HEK293 (cell line): Measurements from ENCODE around the gene ANO1.

ENCODE experiments used
- CTCF ChIA-PET: fragments of 350-600 bp; formaldehyde crosslinking; extraction: SDS; loops from one replicate; lab custom pipeline; 2021; ENCODE audit warnings: antibody characterized with exemption; lab: Yijun Ruan, JAX
- POLR2A ChIA-PET: fragments of 300-600 bp; formaldehyde crosslinking; extraction: SDS; loops from one replicate; lab custom pipeline; 2020; ENCODE audit warnings: antibody characterized with exemption, inconsistent platforms; lab: Yijun Ruan, JAX
- H3K27ac ChIP-seq: fragments of 200-500 bp; sonication (Bioruptor generic); 2 replicates; pipeline ENCODE4 v1.5.1; 2014; ENCODE audit warnings: low read depth, low read length, control low read depth, inconsistent platforms; ENCODE audit errors: extremely low read depth
- H3K36me3 ChIP-seq, 2 experiments: fragments of 200-500 bp in 1 of 2; sonication (Bioruptor generic) in 1 of 2; 1 replicate in 1 of 2; 2 replicates in 1 of 2; pipeline ENCODE4 v1.5.1; 2014 to 2017; ENCODE audit warnings: inconsistent platforms in 2 of 2, low read length in 2 of 2; ENCODE audit not compliant: control insufficient read depth in 2 of 2, insufficient read depth in 1 of 2
- H3K4me1 ChIP-seq: fragments of 200-500 bp; sonication (Bioruptor generic); 2 replicates; pipeline ENCODE4 v1.5.1; 2014; ENCODE audit warnings: mild to moderate bottlenecking, low read length, inconsistent platforms; ENCODE audit not compliant: control insufficient read depth, insufficient read depth
- H3K4me3 ChIP-seq: 2 replicates; pipeline ENCODE4 v1.5.1; 2011; ENCODE audit warnings: low read depth, mild to moderate bottlenecking, control low read depth, low read length, moderate library complexity
- H3K9me3 ChIP-seq: fragments of 200-500 bp; sonication (Bioruptor generic); 2 replicates; pipeline ENCODE4 v1.5.1; 2014; ENCODE audit warnings: low read depth, low read length, inconsistent platforms; ENCODE audit not compliant: control insufficient read depth, insufficient read depth
- GLIS2 ChIP-seq: fragments of 450-650 bp; formaldehyde crosslinking; IDR thresholded peaks from 2 replicates; pipeline ENCODE4 v1.5.1; 2016; ENCODE audit warnings: missing biosample characterization, missing genetic modification characterization
- MZF1 ChIP-seq: fragments of 450-650 bp; formaldehyde crosslinking; IDR thresholded peaks from 2 replicates; pipeline ENCODE4 v1.5.1; 2017; ENCODE audit warnings: missing biosample characterization, missing genetic modification characterization, borderline replicate concordance
- ZNF132 ChIP-seq: fragments of 450-650 bp; formaldehyde crosslinking; IDR thresholded peaks from 2 replicates; pipeline ENCODE4 v1.5.1; 2017; ENCODE audit warnings: missing biosample characterization, missing genetic modification characterization, borderline replicate concordance
- ZNF175 ChIP-seq: fragments of 450-650 bp; formaldehyde crosslinking; IDR thresholded peaks from 2 replicates; pipeline ENCODE4 v1.5.1; 2016; ENCODE audit warnings: missing biosample characterization, missing genetic modification characterization
- ZNF184 ChIP-seq: fragments of 450-650 bp; IDR thresholded peaks from 2 replicates; pipeline ENCODE4 v1.5.1; 2018; ENCODE audit warnings: missing biosample characterization, mild to moderate bottlenecking, missing genetic modification characterization
- ZNF214 ChIP-seq: fragments of 450-650 bp; formaldehyde crosslinking; IDR thresholded peaks from 2 replicates; pipeline ENCODE4 v1.5.1; 2017; ENCODE audit warnings: missing biosample characterization, mild to moderate bottlenecking, missing genetic modification characterization, borderline replicate concordance
- ZNF391 ChIP-seq: fragments of 450-650 bp; formaldehyde crosslinking; IDR thresholded peaks from 2 replicates; pipeline ENCODE4 v1.5.1; 2016; ENCODE audit warnings: low read depth, missing biosample characterization, missing genetic modification characterization, borderline replicate concordance
- ZNF394 ChIP-seq: fragments of 450-650 bp; formaldehyde crosslinking; IDR thresholded peaks from 2 replicates; pipeline ENCODE4 v1.5.1; 2016; ENCODE audit warnings: missing biosample characterization, missing genetic modification characterization, mild to moderate bottlenecking, moderate library complexity, borderline replicate concordance
- ZNF488 ChIP-seq: fragments of 450-650 bp; formaldehyde crosslinking; IDR thresholded peaks from 2 replicates; pipeline ENCODE4 v1.5.1; 2016; ENCODE audit warnings: missing biosample characterization, missing genetic modification characterization
- ZNF571 ChIP-seq: fragments of 450-650 bp; formaldehyde crosslinking; IDR thresholded peaks from 2 replicates; pipeline ENCODE4 v1.5.0; 2017; ENCODE audit warnings: missing biosample characterization, missing genetic modification characterization
- ZNF610 ChIP-seq: fragments of 450-650 bp; formaldehyde crosslinking; IDR thresholded peaks from 2 replicates; pipeline ENCODE4 v1.5.1; 2016; ENCODE audit warnings: missing biosample characterization, missing genetic modification characterization, borderline replicate concordance
- ZNF629 ChIP-seq: fragments of 450-650 bp; formaldehyde crosslinking; IDR thresholded peaks from 2 replicates; pipeline ENCODE4 v1.5.1; 2017; ENCODE audit warnings: missing biosample characterization, missing genetic modification characterization
- ZNF654 ChIP-seq: fragments of 450-650 bp; formaldehyde crosslinking; IDR thresholded peaks from 2 replicates; pipeline ENCODE4 v1.5.1; 2016; ENCODE audit warnings: low read depth, missing biosample characterization, missing genetic modification characterization
- ZNF843 ChIP-seq: fragments of 450-650 bp; formaldehyde crosslinking; IDR thresholded peaks from 2 replicates; pipeline ENCODE4 v1.5.1; 2016; ENCODE audit warnings: missing biosample characterization, missing genetic modification characterization
- TF ChIP-seq, protein P1 (sequence below): fragments of 450-650 bp; formaldehyde crosslinking; conservative IDR thresholded peaks from 2 replicates; pipeline ENCODE4 v1.5.1; 2016; ENCODE audit warnings: low read depth, missing biosample characterization, missing genetic modification characterization
- TF ChIP-seq, protein P2 (sequence below): fragments of 450-650 bp; formaldehyde crosslinking; conservative IDR thresholded peaks from 2 replicates; pipeline ENCODE4 v1.5.1; 2016; ENCODE audit warnings: low read depth, missing biosample characterization, missing genetic modification characterization
- TF ChIP-seq, protein P3 (sequence below): fragments of 450-650 bp; formaldehyde crosslinking; IDR thresholded peaks from 2 replicates; pipeline ENCODE4 v1.5.1; 2017; ENCODE audit warnings: missing biosample characterization, missing genetic modification characterization
- TF ChIP-seq, protein P4 (sequence below): fragments of 450-650 bp; formaldehyde crosslinking; IDR thresholded peaks from 2 replicates; pipeline ENCODE4 v1.5.1; 2016; ENCODE audit warnings: missing biosample characterization, missing genetic modification characterization

ANO1 gene

DNA sequence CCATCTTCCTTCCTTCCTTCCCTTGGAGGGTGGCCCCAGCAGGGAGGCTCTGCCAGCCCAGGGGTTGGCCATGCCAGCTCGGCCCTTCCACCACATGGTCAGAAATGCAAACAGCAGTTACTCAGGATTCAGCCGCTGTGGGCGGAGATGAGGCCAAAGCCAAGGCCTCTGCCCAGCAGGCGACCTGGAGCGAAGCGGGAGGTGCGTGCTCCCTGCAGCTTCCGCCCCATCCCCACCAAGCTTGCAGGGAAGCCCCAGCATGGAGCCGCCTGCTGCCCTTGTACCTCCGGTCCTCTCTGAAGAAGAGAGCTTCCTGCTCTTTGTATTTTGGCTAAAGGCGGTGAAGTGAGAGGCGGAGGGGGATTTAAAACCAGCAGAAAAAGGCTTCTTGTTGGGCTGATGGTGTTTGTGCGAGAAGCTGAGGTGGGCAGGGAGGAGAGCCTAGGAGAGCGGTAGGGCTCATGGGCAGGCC is 50.4 kb downstream of the ANO1 start (continued):
- no peak for TF ChIP-seq ZNF654 (tag by site-specific recombination)
- TF ChIP-seq, protein P1, sequence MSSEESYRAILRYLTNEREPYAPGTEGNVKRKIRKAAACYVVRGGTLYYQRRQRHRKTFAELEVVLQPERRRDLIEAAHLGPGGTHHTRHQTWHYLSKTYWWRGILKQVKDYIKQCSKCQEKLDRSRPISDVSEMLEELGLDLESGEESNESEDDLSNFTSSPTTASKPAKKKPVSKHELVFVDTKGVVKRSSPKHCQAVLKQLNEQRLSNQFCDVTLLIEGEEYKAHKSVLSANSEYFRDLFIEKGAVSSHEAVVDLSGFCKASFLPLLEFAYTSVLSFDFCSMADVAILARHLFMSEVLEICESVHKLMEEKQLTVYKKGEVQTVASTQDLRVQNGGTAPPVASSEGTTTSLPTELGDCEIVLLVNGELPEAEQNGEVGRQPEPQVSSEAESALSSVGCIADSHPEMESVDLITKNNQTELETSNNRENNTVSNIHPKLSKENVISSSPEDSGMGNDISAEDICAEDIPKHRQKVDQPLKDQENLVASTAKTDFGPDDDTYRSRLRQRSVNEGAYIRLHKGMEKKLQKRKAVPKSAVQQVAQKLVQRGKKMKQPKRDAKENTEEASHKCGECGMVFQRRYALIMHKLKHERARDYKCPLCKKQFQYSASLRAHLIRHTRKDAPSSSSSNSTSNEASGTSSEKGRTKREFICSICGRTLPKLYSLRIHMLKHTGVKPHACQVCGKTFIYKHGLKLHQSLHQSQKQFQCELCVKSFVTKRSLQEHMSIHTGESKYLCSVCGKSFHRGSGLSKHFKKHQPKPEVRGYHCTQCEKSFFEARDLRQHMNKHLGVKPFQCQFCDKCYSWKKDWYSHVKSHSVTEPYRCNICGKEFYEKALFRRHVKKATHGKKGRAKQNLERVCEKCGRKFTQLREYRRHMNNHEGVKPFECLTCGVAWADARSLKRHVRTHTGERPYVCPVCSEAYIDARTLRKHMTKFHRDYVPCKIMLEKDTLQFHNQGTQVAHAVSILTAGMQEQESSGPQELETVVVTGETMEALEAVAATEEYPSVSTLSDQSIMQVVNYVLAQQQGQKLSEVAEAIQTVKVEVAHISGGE (tag by site-specific recombination) = no peak
- TF ChIP-seq, all 188 proteins: peak for 4

GRCh38 chr11:70129051-70129592 is 51.0 kb downstream of the ANO1 start:
- CTCF ChIA-PET = no interaction called here
- TF ChIP-seq, protein P2, sequence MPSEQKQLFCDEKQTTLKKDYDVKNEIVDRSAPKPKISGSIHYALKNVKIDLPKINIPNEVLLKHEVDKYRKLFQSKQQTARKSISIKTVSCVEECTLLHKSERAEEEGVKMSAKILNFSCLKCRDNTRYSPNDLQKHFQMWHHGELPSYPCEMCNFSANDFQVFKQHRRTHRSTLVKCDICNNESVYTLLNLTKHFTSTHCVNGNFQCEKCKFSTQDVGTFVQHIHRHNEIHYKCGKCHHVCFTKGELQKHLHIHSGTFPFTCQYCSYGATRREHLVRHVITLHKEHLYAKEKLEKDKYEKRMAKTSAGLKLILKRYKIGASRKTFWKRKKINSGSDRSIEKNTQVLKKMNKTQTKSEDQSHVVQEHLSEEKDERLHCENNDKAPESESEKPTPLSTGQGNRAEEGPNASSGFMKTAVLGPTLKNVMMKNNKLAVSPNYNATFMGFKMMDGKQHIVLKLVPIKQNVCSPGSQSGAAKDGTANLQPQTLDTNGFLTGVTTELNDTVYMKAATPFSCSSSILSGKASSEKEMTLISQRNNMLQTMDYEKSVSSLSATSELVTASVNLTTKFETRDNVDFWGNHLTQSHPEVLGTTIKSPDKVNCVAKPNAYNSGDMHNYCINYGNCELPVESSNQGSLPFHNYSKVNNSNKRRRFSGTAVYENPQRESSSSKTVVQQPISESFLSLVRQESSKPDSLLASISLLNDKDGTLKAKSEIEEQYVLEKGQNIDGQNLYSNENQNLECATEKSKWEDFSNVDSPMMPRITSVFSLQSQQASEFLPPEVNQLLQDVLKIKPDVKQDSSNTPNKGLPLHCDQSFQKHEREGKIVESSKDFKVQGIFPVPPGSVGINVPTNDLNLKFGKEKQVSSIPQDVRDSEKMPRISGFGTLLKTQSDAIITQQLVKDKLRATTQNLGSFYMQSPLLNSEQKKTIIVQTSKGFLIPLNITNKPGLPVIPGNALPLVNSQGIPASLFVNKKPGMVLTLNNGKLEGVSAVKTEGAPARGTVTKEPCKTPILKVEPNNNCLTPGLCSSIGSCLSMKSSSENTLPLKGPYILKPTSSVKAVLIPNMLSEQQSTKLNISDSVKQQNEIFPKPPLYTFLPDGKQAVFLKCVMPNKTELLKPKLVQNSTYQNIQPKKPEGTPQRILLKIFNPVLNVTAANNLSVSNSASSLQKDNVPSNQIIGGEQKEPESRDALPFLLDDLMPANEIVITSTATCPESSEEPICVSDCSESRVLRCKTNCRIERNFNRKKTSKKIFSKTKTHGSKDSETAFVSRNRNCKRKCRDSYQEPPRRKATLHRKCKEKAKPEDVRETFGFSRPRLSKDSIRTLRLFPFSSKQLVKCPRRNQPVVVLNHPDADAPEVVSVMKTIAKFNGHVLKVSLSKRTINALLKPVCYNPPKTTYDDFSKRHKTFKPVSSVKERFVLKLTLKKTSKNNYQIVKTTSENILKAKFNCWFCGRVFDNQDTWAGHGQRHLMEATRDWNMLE (tag by site-specific recombination) = no peak
- TF ChIP-seq GLIS2 (tag by site-specific recombination) (no peak), ZNF184 (no peak), ZNF610 (no peak), ZNF629 (no peak), ZNF391 (tag by site-specific recombination) (no peak)
- TF ChIP-seq, all 188 proteins: peak for 0
- Histone ChIP-seq H3K4me1 (no peaks in the 10 kb centered on the region), H3K27ac (no peak overlapping the region), H3K4me3 (no peak overlapping the region), H3K9me3 (no peaks in the 10 kb centered on the region), H3K36me3 (no peaks in the 10 kb centered on the region)
- POLR2A ChIA-PET = no interaction called here

GRCh38 chr11:70130636-70131035 is 52.5 kb downstream of the ANO1 start:
- ChIA-PET CTCF (no interaction called here), POLR2A (no interaction called here)
- no peak overlapping the region for H3K4me3 ChIP-seq
- H3K36me3 ChIP-seq = no peaks in the 10 kb centered on the region
- no peak overlapping the region for H3K27ac ChIP-seq
- no peaks in the 10 kb centered on the region for H3K4me1 ChIP-seq
- H3K9me3 ChIP-seq = no peaks in the 10 kb centered on the region
- TF ChIP-seq ZNF571 (tag by site-specific recombination) (no peak), MZF1 (tag by site-specific recombination) (no peak), ZNF843 (tag by site-specific recombination) (no peak), ZNF132 (tag by site-specific recombination) (no peak), ZNF488 (tag by site-specific recombination) (no peak), ZNF175 (tag by site-specific recombination) (no peak), ZNF394 (tag by site-specific recombination) (no peak), ZNF214 (no peak)
- TF ChIP-seq, protein P3, sequence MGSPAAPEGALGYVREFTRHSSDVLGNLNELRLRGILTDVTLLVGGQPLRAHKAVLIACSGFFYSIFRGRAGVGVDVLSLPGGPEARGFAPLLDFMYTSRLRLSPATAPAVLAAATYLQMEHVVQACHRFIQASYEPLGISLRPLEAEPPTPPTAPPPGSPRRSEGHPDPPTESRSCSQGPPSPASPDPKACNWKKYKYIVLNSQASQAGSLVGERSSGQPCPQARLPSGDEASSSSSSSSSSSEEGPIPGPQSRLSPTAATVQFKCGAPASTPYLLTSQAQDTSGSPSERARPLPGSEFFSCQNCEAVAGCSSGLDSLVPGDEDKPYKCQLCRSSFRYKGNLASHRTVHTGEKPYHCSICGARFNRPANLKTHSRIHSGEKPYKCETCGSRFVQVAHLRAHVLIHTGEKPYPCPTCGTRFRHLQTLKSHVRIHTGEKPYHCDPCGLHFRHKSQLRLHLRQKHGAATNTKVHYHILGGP = no peak
- TF ChIP-seq, protein P4, sequence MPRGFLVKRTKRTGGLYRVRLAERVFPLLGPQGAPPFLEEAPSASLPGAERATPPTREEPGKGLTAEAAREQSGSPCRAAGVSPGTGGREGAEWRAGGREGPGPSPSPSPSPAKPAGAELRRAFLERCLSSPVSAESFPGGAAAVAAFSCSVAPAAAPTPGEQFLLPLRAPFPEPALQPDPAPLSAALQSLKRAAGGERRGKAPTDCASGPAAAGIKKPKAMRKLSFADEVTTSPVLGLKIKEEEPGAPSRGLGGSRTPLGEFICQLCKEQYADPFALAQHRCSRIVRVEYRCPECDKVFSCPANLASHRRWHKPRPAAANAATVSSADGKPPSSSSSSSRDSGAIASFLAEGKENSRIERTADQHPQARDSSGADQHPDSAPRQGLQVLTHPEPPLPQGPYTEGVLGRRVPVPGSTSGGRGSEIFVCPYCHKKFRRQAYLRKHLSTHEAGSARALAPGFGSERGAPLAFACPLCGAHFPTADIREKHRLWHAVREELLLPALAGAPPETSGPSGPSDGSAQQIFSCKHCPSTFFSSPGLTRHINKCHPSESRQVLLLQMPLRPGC (tag by site-specific recombination) = no peak
